AG09309 (cell line): ENCODE data around the gene IP6K1.

Experiments
- DNase-seq: peaks from one replicate; pipeline ENCODE4 v3.0.0-alpha.2; 2010; ENCODE audit warnings: low read depth
- H3K4me3 ChIP-seq: 2 replicates; pipeline ENCODE4 v1.5.1; 2011; ENCODE audit warnings: mild to moderate bottlenecking, low read depth, low read length, moderate library complexity; ENCODE audit not compliant: control insufficient read depth
- TF ChIP-seq, protein P1 (sequence below): IDR thresholded peaks from 2 replicates; pipeline ENCODE4 v1.5.1; 2011; ENCODE audit warnings: mild to moderate bottlenecking, low read depth, low read length, inconsistent platforms; ENCODE audit not compliant: insufficient read depth, control insufficient read depth; ENCODE audit errors: missing control alignments

The IP6K1 gene

GRCh38 chr3:49793486-49794085 lies 7.2 kb upstream of the IP6K1 start:
- H3K4me3 ChIP-seq = no peak overlapping the region
- TF ChIP-seq, protein P1, sequence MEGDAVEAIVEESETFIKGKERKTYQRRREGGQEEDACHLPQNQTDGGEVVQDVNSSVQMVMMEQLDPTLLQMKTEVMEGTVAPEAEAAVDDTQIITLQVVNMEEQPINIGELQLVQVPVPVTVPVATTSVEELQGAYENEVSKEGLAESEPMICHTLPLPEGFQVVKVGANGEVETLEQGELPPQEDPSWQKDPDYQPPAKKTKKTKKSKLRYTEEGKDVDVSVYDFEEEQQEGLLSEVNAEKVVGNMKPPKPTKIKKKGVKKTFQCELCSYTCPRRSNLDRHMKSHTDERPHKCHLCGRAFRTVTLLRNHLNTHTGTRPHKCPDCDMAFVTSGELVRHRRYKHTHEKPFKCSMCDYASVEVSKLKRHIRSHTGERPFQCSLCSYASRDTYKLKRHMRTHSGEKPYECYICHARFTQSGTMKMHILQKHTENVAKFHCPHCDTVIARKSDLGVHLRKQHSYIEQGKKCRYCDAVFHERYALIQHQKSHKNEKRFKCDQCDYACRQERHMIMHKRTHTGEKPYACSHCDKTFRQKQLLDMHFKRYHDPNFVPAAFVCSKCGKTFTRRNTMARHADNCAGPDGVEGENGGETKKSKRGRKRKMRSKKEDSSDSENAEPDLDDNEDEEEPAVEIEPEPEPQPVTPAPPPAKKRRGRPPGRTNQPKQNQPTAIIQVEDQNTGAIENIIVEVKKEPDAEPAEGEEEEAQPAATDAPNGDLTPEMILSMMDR = no peak
- DNase-seq = no peak

- no peak overlapping the region for H3K4me3 ChIP-seq
- no peak for DNase-seq
- TF ChIP-seq, protein P1 = no peak
These were observed 6.2 kb upstream of the IP6K1 start for GRCh38 chr3:49792371-49793150.

GRCh38 chr3:49791571-49791970 lies 5.2 kb upstream of the IP6K1 start:
- no peak overlapping the region for H3K4me3 ChIP-seq
- TF ChIP-seq, protein P1 = no peak
- no peak for DNase-seq

DNA sequence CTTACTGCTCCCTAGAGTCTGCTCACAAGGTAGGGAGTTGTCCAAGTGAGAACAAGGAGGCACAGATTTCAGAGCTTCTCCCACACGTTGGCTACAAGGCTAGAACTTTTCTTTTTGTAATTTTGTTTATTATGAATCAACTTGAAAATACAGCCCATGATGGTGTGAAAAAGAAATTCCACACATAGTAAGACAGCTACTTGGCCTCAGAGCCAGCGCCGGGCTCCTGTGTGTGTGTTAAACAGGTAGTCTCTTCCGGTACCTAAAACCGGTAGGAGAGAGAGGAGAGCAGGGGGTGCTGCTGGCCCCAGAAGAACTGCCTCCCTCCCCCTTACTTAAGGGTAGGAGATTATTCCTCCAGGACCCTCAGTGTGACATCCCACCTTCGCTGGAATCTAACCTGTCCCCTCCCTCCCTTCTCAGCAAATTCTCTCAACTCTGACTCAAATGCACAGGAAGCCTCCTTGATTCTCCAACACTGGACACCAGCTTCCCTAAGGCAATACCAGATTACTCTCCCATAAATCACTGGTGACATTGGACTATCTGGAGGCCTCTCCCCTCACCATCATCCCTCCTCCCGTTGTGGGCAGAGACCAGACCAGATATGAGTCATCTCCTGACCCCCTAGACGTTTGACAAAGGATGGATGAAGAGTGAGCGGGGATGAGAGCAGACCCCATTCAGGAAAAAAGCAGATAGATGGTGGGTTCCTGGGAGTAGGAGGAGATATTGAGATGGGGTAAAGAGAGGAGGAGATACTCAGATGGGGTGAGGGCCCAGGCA lies 4.5 kb upstream of the IP6K1 start:
- no peak overlapping the region for H3K4me3 ChIP-seq
- no peak for DNase-seq
- TF ChIP-seq, protein P1 = no peak

DNA sequence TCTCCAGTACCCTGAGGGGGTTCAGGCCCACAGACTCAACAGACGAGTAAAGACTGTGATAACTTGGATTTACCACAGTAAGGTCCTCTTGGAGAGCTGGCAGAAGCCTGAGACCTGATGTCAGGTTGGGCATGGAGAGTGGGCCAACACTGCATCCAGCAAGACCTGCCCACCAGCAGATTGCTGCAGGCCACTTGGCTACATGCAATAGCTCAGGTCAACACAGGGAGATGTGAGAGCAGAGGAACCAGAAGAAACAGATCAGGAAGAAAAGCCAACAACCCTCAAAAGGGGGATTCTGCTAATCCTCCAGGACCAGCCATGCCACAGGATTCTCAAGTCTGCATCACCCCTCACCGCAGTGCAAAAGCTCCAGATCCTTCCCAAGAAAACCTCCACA lies 1.7 kb upstream of the IP6K1 start:
- no peak for DNase-seq
- no peak overlapping the region for H3K4me3 ChIP-seq
- TF ChIP-seq, protein P1 = no peak

DNA sequence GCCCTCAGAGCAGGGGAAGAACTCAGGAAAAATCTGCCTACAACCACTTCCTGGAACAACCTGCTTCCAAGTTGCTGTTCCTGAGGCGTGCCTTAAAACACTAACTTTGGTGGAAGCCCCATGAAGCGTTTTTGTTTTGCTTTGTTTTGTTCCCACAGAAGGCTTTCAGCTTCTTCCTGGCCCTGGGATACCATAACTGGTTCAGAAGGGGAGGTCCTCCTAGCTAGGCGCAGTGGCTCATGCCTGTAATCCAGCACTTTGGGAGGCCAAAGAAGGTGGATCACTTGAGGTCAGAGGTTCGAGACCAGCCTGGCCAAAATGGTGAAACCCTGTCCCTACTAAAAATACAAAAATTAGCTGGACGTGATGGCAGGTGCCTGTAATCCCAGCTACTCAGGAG lies 1.2 kb upstream of the IP6K1 start:
- DNase-seq = no peak
- TF ChIP-seq, protein P1 = no peak
- H3K4me3 ChIP-seq = no peak overlapping the region
